Retinal pigment epithelial cell (primary cell): Measurements from ENCODE around the gene MTG1.
"Not testable (repeated sequence)": the region's sequence is repeated elsewhere in the genome, so short reads cannot be mapped to it uniquely, and the experiment has no call there.

Experiments
- DNase-seq: peaks from one replicate; pipeline ENCODE4 v3.0.0-alpha.2; 2010; ENCODE audit warnings: low read depth
- H3K4me3 ChIP-seq: 2 replicates; pipeline ENCODE4 v1.5.1; 2011; ENCODE audit warnings: mild to moderate bottlenecking, low read length, control low read depth, moderate library complexity
- CTCF ChIP-seq: conservative IDR thresholded peaks from 2 replicates; pipeline ENCODE4 v1.5.1; 2011; ENCODE audit warnings: low read depth, low read length, control low read depth, inconsistent platforms

MTG1 gene

GRCh38 chr10:133439517-133440461 lies 45.8 kb downstream of the MTG1 start:
- no peak for DNase-seq
- no peak for TF ChIP-seq CTCF
- H3K4me3 ChIP-seq: no peak overlapping the region

- no peak for DNase-seq
Measured at GRCh38 chr10:133440633-133441285, 46.8 kb downstream of the MTG1 start.

GRCh38 chr10:133441356-133441755 lies 47.4 kb downstream of the MTG1 start:
- H3K4me3 ChIP-seq, DNase-seq: not testable (repeated sequence)

More at GRCh38 chr10:133440633-133441285, 46.8 kb downstream of the MTG1 start:
- TF ChIP-seq CTCF: no peak
- H3K4me3 ChIP-seq: no peak overlapping the region

GRCh38 chr10:133441780-133442179 lies 47.8 kb downstream of the MTG1 start:
- no peak overlapping the region for H3K4me3 ChIP-seq
- no peak for TF ChIP-seq CTCF
- no peak for DNase-seq

- TF ChIP-seq CTCF: no peak
- H3K4me3 ChIP-seq: no peak overlapping the region
- no peak for DNase-seq
Measured at GRCh38 chr10:133442191-133442966, 48.4 kb downstream of the MTG1 start.

GRCh38 chr10:133442967-133443924 lies 49.3 kb downstream of the MTG1 start:
- H3K4me3 ChIP-seq: no peak overlapping the region
- TF ChIP-seq CTCF: no peak
- DNase-seq: no peak
